Measurements from ENCODE around the gene CDH3. TPM values are rescaled to one million over a fixed set of nuclear protein-coding genes. Genes with fewer than 3 reads are reported as not detected.
A peak's percentile ranks its signal among the peaks of the same experiment; 100 is the strongest.

The CDH3 gene
- total RNA-seq, 1 donor from 2014 or later, result not detected

- no peak overlapping the region for H3K27ac Mint-ChIP-seq
- no peaks in the 10 kb centered on the region for H3K36me3 Mint-ChIP-seq (ENCODE audit: low read depth)
- no peak overlapping the region for H3K4me3 Mint-ChIP-seq
- TF ChIP-seq CTCF (IDR thresholded peaks at IDR 0.05), result no peak
- intact Hi-C loops (cut with micrococcal nuclease), result no loop called here
- ChIA-PET CTCF (no interaction called here), POLR2A (interaction anchor here (0.5 kb wide), 1 partner anchor 534 kb away, joined by 3 read pairs; no protein-coding TSS in a partner anchor)
- H3K4me1 Mint-ChIP-seq, result peaks cover 14% of the 10 kb centered on the region
- H3K9me3 Mint-ChIP-seq, result no peaks in the 10 kb centered on the region
- peaks cover 41% of the 10 kb centered on the region for H3K27me3 Mint-ChIP-seq
- DNase-seq, result no peak
- no peak for ATAC-seq (ENCODE audit: low read depth)
Measured at GRCh38 chr16:68642436-68643101, 2.5 kb upstream of the CDH3 start.

GRCh38 chr16:68643227-68643626 lies 1.9 kb upstream of the CDH3 start:
- peaks cover 14% of the 10 kb centered on the region for H3K4me1 Mint-ChIP-seq
- H3K4me3 Mint-ChIP-seq, result no peak overlapping the region
- H3K36me3 Mint-ChIP-seq (ENCODE audit: low read depth), result no peaks in the 10 kb centered on the region
- ChIA-PET POLR2A (interaction anchor here (0.5 kb wide), 1 partner anchor 533 kb away, joined by 3 read pairs; no protein-coding TSS in a partner anchor), CTCF (no interaction called here)
- no peaks in the 10 kb centered on the region for H3K9me3 Mint-ChIP-seq
- intact Hi-C loops (cut with micrococcal nuclease), result no loop called here
- TF ChIP-seq CTCF (IDR thresholded peaks at IDR 0.05), result no peak
- peaks cover 48% of the 10 kb centered on the region for H3K27me3 Mint-ChIP-seq
- no peak for ATAC-seq (ENCODE audit: low read depth)
- DNase-seq, result no peak
- no peak overlapping the region for H3K27ac Mint-ChIP-seq

GRCh38 chr16:68643847-68644246 lies 1.3 kb upstream of the CDH3 start:
- H3K27ac Mint-ChIP-seq, result no peak overlapping the region
- peaks cover 49% of the 10 kb centered on the region for H3K27me3 Mint-ChIP-seq
- intact Hi-C loops (cut with micrococcal nuclease), result no loop called here
- POLR2A ChIA-PET, result no interaction called here
- ATAC-seq (ENCODE audit: low read depth) (no peak), DNase-seq (no peak)
- H3K4me1 Mint-ChIP-seq, result peaks cover 14% of the 10 kb centered on the region
- TF ChIP-seq CTCF (IDR thresholded peaks at IDR 0.05), result no peak
- no peaks in the 10 kb centered on the region for H3K9me3 Mint-ChIP-seq
- H3K4me3 Mint-ChIP-seq, result no peak overlapping the region
- H3K36me3 Mint-ChIP-seq (ENCODE audit: low read depth), result no peaks in the 10 kb centered on the region
- CTCF ChIA-PET, result interaction anchor here (1.3 kb wide), 1 partner anchor 54 kb away, joined by 5 read pairs; no protein-coding TSS in a partner anchor

- H3K9me3 Mint-ChIP-seq, result no peaks in the 10 kb centered on the region
Measured at GRCh38 chr16:68644296-68644695, 814 bp upstream of the CDH3 start.

More at GRCh38 chr16:68644296-68644695, 814 bp upstream of the CDH3 start:
- H3K36me3 Mint-ChIP-seq (ENCODE audit: low read depth), result no peaks in the 10 kb centered on the region
- H3K4me3 Mint-ChIP-seq, result peak overlapping the region; percentile 67
- no peak overlapping the region for H3K27ac Mint-ChIP-seq
- POLR2A ChIA-PET, result no interaction called here
- intact Hi-C loops (cut with micrococcal nuclease), result no loop called here
- H3K27me3 Mint-ChIP-seq, result peaks cover 51% of the 10 kb centered on the region
- CTCF ChIA-PET, result interaction anchor here (1.3 kb wide), 1 partner anchor 54 kb away, joined by 5 read pairs; no protein-coding TSS in a partner anchor
- ATAC-seq (ENCODE audit: low read depth), result no peak
- peaks cover 14% of the 10 kb centered on the region for H3K4me1 Mint-ChIP-seq
- DNase-seq, result no peak
- no peak for TF ChIP-seq CTCF (IDR thresholded peaks at IDR 0.05)

Data from activated B cell treated with CpG ODN at 0.5 μM for 24 hours (primary cell).